Ovary (tissue), 9 donors: ENCODE data around the gene CRYBG2. TPM values are rescaled to one million over a fixed set of nuclear protein-coding genes. Genes with fewer than 3 reads are reported as not detected.

Experiments used
- DNase-seq, 5 donors: peaks; one replicate each; pipeline ENCODE4 v3.0.0-alpha.2; 2019 to 2020
- H3K27ac ChIP-seq, 2 donors: fragments of 200-600 bp; one replicate each; pipeline versions ENCODE4 v1.5.1 to v1.8.0; 2019 to 2022
- H3K27me3 ChIP-seq: fragments of 200-600 bp; one replicate; pipeline ENCODE4 v1.8.0; 2022
- H3K36me3 ChIP-seq: fragments of 200-600 bp; sonication (generic); one replicate; pipeline ENCODE4 v1.5.1; 2019
- H3K4me1 ChIP-seq: one replicate; pipeline ENCODE4 v1.8.1; 2013; ENCODE audit warnings: mild to moderate bottlenecking, moderate library complexity; ENCODE audit not compliant: insufficient read depth
- H3K4me3 ChIP-seq: fragments of 200-600 bp; sonication (generic); one replicate; pipeline ENCODE4 v1.5.1; 2017
- H3K9me3 ChIP-seq, 2 donors: fragments of 200-600 bp in 1 of 2; sonication (generic) in 1 of 2; one replicate each; pipeline versions ENCODE4 v1.5.1 to v1.8.1; 2013 to 2019; ENCODE audit warnings: mild to moderate bottlenecking in 1 of 2, moderate library complexity in 1 of 2
- EP300 ChIP-seq: sonication (generic); formaldehyde crosslinking; IDR thresholded peaks from one replicate; pipeline ENCODE4 v1.6.1; 2017; ENCODE audit warnings: antibody characterized with exemption
- POLR2A ChIP-seq: fragments of 450-650 bp; IDR thresholded peaks from one replicate; pipeline ENCODE4 v1.6.1; 2017; ENCODE audit warnings: antibody characterized with exemption, mild to moderate bottlenecking, moderate library complexity
- WGBS, 3 donors: extraction: QIAGEN DNeasy Blood & Tissue Kit in 1 of 3; methylation state at CpG; one replicate each; pipeline versions ENCODE4 v1.1.5 to v1.1.7; 2013 to 2017; 5-methylcytosine and 5-hydroxymethylcytosine counted together
- intact Hi-C, 4 donors: fragments of 100-400 bp; cut with DNase I; formaldehyde crosslinking; loops; one replicate each; pipeline versions ENCODE4 v1.11.0 to v1.15.1; 2022 to 2023
- polyA plus RNA-seq, 2 donors: library from polyadenylated mRNA; stranded (reverse); fragments of 200-250 nt in 1 of 2; fragments of 350-450 nt in 1 of 2; fragmentation: Illumina TruSeq in 1 of 2; extraction: RNeasy Lipid Tissue Mini Kit (QIAGEN cat#74804) in 1 of 2; gene quantifications; one replicate each; pipeline ENCODE4 v1.2.3, GENCODE V29; 2013 to 2014
- total RNA-seq, 7 donors: library from RNA; depleted of rRNA in 2 of 7; stranded (reverse); fragments of >200 nt in 2 of 7; fragmentation: NEBNext Ultra II Directional in 3 of 7; extraction: Animal tissue kit (Norgen Biotek cat#: 25700) in 3 of 7; gene quantifications; one replicate each; pipeline versions ENCODE4 v1.1.0 to v1.2.4, GENCODE V29; 2016 to 2023
- TF ChIP-seq, protein P1 (sequence below), 3 donors: fragments of 450-650 bp in 2 of 3; fragments of 200-600 bp in 1 of 3; IDR thresholded peaks; one replicate each; pipeline versions ENCODE4 v1.5.1 to v1.8.0; 2016 to 2022; ENCODE audit warnings: antibody characterized with exemption in 3 of 3, mild to moderate bottlenecking in 1 of 3
- donor health status: DM: no; HTN: no; CAD: no; lungs with moderate emphysema.
- donor health status: DM: no; HTN: no; CAD: no.
- donor health status: Bipolar disorder and iron deficiency.
- donor health status: DM: yes; HTN: yes; CAD: no.
- donor health status: DM: no; HTN: no; CAD: no.
- donor health status: DM: yes; HTN: yes; CAD: no.

Gene CRYBG2
- total and polyA plus RNA-seq, 9 donors, result 0.11 to 2.3 (median 0.23) TPM; not detected in 6

DNA sequence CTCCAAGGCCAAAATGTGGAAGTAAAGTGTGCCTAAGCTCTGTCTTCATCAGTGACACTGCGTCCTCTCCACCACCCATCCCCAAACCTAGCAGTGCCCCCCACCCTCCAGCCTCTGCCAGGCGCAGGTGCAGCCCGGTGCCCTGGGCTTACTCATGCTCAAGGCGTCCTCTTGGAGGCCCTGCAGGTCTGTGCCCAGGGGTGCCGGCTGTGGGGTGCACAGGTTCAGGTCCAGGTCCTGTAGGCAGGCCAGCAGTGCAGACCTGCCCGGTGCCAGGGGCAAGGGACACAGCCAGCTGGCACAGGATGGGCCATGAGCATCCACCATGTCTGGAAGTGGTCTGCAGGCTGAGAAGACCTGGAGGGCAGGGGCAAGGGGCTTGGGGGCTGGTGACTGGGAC lies 13.5 kb upstream of the CRYBG2 start:
- TF ChIP-seq EP300, result no peak
- TF ChIP-seq POLR2A, result no peak
- TF ChIP-seq, protein P1, sequence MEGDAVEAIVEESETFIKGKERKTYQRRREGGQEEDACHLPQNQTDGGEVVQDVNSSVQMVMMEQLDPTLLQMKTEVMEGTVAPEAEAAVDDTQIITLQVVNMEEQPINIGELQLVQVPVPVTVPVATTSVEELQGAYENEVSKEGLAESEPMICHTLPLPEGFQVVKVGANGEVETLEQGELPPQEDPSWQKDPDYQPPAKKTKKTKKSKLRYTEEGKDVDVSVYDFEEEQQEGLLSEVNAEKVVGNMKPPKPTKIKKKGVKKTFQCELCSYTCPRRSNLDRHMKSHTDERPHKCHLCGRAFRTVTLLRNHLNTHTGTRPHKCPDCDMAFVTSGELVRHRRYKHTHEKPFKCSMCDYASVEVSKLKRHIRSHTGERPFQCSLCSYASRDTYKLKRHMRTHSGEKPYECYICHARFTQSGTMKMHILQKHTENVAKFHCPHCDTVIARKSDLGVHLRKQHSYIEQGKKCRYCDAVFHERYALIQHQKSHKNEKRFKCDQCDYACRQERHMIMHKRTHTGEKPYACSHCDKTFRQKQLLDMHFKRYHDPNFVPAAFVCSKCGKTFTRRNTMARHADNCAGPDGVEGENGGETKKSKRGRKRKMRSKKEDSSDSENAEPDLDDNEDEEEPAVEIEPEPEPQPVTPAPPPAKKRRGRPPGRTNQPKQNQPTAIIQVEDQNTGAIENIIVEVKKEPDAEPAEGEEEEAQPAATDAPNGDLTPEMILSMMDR (IDR thresholded peaks at IDR 0.05), result no peak
- WGBS, 3 donors, result 85 to 93% (median 90%) methylated on average over 6 of the region's 6 CpGs
- Histone ChIP-seq H3K36me3 (no peaks in the 10 kb centered on the region), H3K27ac (no peak overlapping the region), H3K27me3 (no peaks in the 10 kb centered on the region), H3K4me1 (no peaks in the 10 kb centered on the region), H3K9me3 (peaks cover 0 to 4% of the 10 kb centered on the region in 2 donors), H3K4me3 (no peak overlapping the region)
- intact Hi-C loops, result no loop called here
- no peak for DNase-seq

DNA sequence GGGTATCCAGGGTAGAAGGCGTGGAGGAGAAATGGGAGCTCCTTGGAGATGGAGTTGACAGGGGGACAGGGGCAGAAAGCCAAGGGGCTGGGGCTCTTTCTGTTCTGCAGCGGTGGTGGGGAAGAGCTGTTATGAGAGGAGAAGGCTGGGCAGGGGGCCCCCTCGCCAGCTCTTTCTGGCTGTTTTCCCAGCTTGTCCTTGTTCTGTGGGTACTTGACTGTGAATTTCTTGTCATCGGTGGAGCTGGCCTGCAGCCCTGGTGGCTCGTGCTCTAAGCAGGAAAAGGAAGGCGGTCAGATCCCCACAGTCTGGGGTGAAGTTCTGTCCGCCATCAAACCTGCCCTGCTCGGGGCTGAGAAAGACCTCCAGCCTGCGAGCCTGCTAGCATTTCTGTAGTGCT lies 11.0 kb upstream of the CRYBG2 start:
- no peak overlapping the region for H3K4me3 ChIP-seq
- WGBS, 3 donors, result 45 to 61% (median 53%) methylated on average over 9 of the region's 9 CpGs
- no peak for DNase-seq
- no peaks in the 10 kb centered on the region for H3K9me3 ChIP-seq
- intact Hi-C loops, result no loop called here
- H3K27me3 ChIP-seq, result no peaks in the 10 kb centered on the region
- H3K4me1 ChIP-seq, result peaks cover 2% of the 10 kb centered on the region
- no peak overlapping the region for H3K27ac ChIP-seq
- TF ChIP-seq EP300 (no peak), POLR2A (no peak)
- TF ChIP-seq, protein P1 (IDR thresholded peaks at IDR 0.05), result no peak
- H3K36me3 ChIP-seq, result no peaks in the 10 kb centered on the region

DNA sequence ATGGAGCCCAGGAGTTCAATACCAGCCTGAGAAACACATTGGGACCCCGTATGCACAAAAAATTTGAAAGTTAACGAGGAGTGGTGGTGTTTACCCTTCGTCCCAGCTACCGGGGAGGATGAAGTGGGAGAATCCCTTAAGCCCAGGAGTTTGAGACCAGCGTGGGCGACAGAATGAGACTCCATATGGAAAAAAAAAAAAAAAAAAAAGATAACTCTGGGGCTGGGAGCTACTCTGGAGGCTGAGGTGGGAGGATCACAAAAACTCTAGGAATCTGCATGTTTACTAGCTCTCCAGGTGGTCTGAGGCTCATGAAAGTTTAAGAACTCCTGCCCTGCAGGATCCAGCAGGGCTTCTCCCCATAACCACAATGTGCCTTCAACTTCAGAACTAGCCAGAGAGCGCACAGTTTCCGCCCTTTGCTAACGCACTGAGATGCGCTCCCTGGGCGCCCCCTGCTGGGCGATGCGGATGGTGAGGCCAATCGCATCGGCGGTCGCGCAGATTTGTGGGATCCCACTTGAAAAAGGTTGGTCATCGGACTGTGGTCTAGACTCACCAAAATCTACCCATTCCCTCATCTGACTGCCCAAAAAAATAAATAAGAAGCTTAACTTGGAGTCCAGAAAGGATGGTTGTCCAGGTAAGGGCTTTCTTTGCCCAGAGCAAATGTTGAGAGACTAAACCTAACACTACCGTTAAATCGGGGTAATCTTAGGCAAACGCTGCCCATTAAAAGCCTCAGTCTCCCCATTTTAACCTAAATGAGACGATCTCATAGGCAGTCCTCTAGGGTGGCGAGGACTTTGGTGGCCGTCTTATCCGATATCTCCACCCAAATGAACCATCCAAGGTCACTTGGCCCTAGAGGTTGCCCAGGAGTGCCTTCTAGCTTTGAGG lies 9.9 kb upstream of the CRYBG2 start:
- Histone ChIP-seq H3K27ac (no peak overlapping the region), H3K4me1 (peaks cover 2% of the 10 kb centered on the region), H3K27me3 (no peaks in the 10 kb centered on the region), H3K36me3 (no peaks in the 10 kb centered on the region), H3K9me3 (no peaks in the 10 kb centered on the region), H3K4me3 (no peak overlapping the region)
- WGBS, 3 donors, result 23 to 28% (median 25%) methylated on average over 26 of the region's 26 CpGs
- peak; percentile 52 to 75 (median 61) for DNase-seq
- intact Hi-C loops, result no loop called here
- TF ChIP-seq, protein P1 (IDR thresholded peaks at IDR 0.05), result peak; percentile 25 to 55 (median 42)
- no peak for TF ChIP-seq POLR2A

DNA sequence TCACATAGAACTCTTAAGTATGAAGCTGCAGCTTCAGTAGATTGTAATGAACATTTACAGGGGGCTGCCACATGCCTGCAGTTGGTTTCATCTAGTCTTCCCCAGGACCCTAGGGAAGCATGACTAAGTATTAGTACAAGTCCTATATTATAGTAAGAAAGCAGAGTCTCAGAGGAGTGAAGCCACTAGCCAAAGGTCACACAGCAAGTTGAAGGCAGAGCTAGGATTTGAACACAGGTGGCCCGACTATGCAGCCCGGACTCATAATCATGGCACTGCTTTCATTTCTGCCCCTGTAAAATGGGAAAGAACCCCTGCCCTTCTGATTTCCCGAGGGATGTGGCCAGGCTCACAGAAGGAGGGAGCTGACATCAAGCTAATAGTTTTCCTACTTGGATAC lies 8.4 kb upstream of the CRYBG2 start:
- TF ChIP-seq, protein P1 (IDR thresholded peaks at IDR 0.05), result no peak
- TF ChIP-seq POLR2A, result no peak
- no peak for TF ChIP-seq EP300
- H3K36me3 ChIP-seq, result no peaks in the 10 kb centered on the region
- DNase-seq, result no peak
- H3K27me3 ChIP-seq, result no peaks in the 10 kb centered on the region
- H3K4me3 ChIP-seq, result no peak overlapping the region
- no peaks in the 10 kb centered on the region for H3K9me3 ChIP-seq
- intact Hi-C loops, result no loop called here
- no peak overlapping the region for H3K27ac ChIP-seq
- peaks cover 2% of the 10 kb centered on the region for H3K4me1 ChIP-seq
- 86 to 90% (median 88%) methylated on average over 3 of the region's 3 CpGs for WGBS, 3 donors
